Loucy (cell line): ENCODE results near the gene PARD6G.

Experiments
- H2AFZ ChIP-seq: fragments of 200-600 bp; sonication (generic); 2 replicates; pipeline ENCODE4 v1.6.0; 2016; ENCODE audit warnings: antibody characterized with exemption, mild to moderate bottlenecking, low read length, moderate library complexity
- H3F3A ChIP-seq: fragments of 200-600 bp; 2 replicates; pipeline ENCODE4 v1.6.0; 2016; ENCODE audit warnings: antibody characterized with exemption, low read depth, mild to moderate bottlenecking
- H3K27me3 ChIP-seq: fragments of 200-600 bp; sonication (generic); 2 replicates; pipeline ENCODE4 v1.6.1; 2014; ENCODE audit warnings: low read length, mild to moderate bottlenecking; ENCODE audit not compliant: insufficient read depth, poor library complexity, severe bottlenecking
- H3K36me3 ChIP-seq: fragments of 200-600 bp; sonication (generic); 2 replicates; pipeline ENCODE4 v1.6.1; 2016; ENCODE audit warnings: low read length; ENCODE audit not compliant: insufficient read depth
- H3K4me1 ChIP-seq: fragments of 200-600 bp; sonication (generic); 2 replicates; pipeline ENCODE4 v1.5.1; 2014; ENCODE audit warnings: low read length, mild to moderate bottlenecking; ENCODE audit not compliant: insufficient read depth, poor library complexity, severe bottlenecking
- H3K4me2 ChIP-seq: fragments of 200-600 bp; sonication (generic); 2 replicates; pipeline ENCODE4 v1.6.0; 2014; ENCODE audit warnings: antibody characterized with exemption, low read length, low read depth, mild to moderate bottlenecking; ENCODE audit not compliant: poor library complexity, severe bottlenecking
- H3K4me3 ChIP-seq: fragments of 200-600 bp; sonication (generic); 2 replicates; pipeline ENCODE4 v1.5.1; 2014; ENCODE audit warnings: low read length, mild to moderate bottlenecking, mixed read lengths; ENCODE audit not compliant: poor library complexity, severe bottlenecking
- H3K79me2 ChIP-seq: fragments of 200-600 bp; sonication (generic); 2 replicates; pipeline ENCODE4 v1.6.1; 2014; ENCODE audit warnings: low read length; ENCODE audit not compliant: insufficient read depth
- H3K9ac ChIP-seq: fragments of 200-600 bp; sonication (generic); 2 replicates; pipeline ENCODE4 v1.6.0; 2014; ENCODE audit warnings: mild to moderate bottlenecking, low read depth, low read length, moderate library complexity; ENCODE audit not compliant: poor library complexity, severe bottlenecking
- H3K9me2 ChIP-seq: fragments of 200-600 bp; sonication (generic); replicated peaks from 2 replicates; pipeline ENCODE4 v1.6.1; 2016; ENCODE audit warnings: low read depth, low read length, mixed read lengths
- H3K9me3 ChIP-seq: fragments of 200-600 bp; sonication (generic); 2 replicates; pipeline ENCODE4 v1.6.1; 2014; ENCODE audit warnings: mild to moderate bottlenecking, antibody characterized with exemption, low read length, low read depth; ENCODE audit not compliant: insufficient read depth
- H4K20me1 ChIP-seq: fragments of 200-600 bp; sonication (generic); 2 replicates; pipeline ENCODE4 v1.6.0; 2014; ENCODE audit warnings: antibody characterized with exemption, low read length, mild to moderate bottlenecking; ENCODE audit not compliant: insufficient read depth, poor library complexity, severe bottlenecking
- CTCF ChIP-seq: fragments of 200-600 bp; sonication (generic); conservative IDR thresholded peaks from 2 replicates; pipeline ENCODE4 v1.5.1; 2014; ENCODE audit warnings: mild to moderate bottlenecking, antibody characterized with exemption, low read length
- EZH2phosphoT487 ChIP-seq: fragments of 200-600 bp; IDR thresholded peaks from 2 replicates; pipeline ENCODE4 v1.6.1; 2018; ENCODE audit warnings: antibody characterized with exemption, mild to moderate bottlenecking, moderate library complexity, borderline replicate concordance

The PARD6G gene

DNA sequence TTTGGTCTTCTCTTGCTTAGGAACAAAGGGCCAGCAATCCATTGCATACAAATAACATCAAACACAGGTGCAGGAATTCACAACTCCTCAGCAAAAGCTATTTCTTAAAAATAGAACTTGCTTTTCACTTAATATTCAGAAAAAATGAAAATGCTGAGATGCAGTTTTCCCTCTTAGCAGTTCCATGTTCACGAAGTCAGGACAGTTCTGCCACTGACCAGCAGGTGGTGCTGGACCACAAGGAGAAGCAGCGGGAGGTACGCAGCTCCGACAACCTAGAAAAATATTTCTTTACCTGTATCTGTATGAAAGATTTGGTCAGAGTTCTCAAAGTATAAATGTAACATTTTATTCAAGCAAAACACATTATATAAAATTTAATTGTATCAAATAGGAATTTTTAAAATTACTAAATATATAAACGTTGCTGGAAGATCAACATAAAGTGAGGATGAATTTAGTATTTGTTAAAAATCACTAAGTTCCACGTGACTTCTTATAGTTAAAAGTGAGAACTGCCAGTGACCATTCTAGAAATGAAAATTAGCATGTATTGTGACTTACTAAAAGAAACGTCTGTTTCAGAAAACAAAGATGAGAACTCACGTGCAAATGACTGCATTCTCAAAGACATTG lies 89.5 kb downstream of the PARD6G start:
- H3K9ac ChIP-seq, result no peak overlapping the region
- no peak for TF ChIP-seq EZH2phosphoT487
- TF ChIP-seq CTCF, result peak; percentile 98

GRCh38 chr18:80154293-80154692 lies 93.0 kb downstream of the PARD6G start:
- Histone ChIP-seq H3K27me3 (no peaks in the 10 kb centered on the region), H3K79me2 (no peaks in the 10 kb centered on the region), H3K9ac (no peak overlapping the region), H4K20me1 (no peaks in the 10 kb centered on the region), H2AFZ (no peak overlapping the region), H3K4me1 (no peaks in the 10 kb centered on the region), H3K9me3 (no peaks in the 10 kb centered on the region; the same call in 1 of the 2 replicates), H3K4me2 (no peak overlapping the region), H3F3A (no peaks in the 10 kb centered on the region), H3K4me3 (no peak overlapping the region), H3K36me3 (no peaks in the 10 kb centered on the region), H3K9me2 (no peaks in the 10 kb centered on the region)
- TF ChIP-seq CTCF, result peak; percentile 72
- TF ChIP-seq EZH2phosphoT487, result no peak

More for the DNA sequence above, 89.5 kb downstream of the PARD6G start:
- Histone ChIP-seq H4K20me1 (no peaks in the 10 kb centered on the region), H2AFZ (no peak overlapping the region), H3K4me3 (no peak overlapping the region), H3K4me2 (no peak overlapping the region), H3K36me3 (no peaks in the 10 kb centered on the region), H3K4me1 (no peaks in the 10 kb centered on the region), H3K79me2 (no peaks in the 10 kb centered on the region), H3F3A (no peaks in the 10 kb centered on the region), H3K9me2 (no peaks in the 10 kb centered on the region), H3K27me3 (no peaks in the 10 kb centered on the region), H3K9me3 (peaks cover 7% of the 10 kb centered on the region; the same call in 1 of the 2 replicates)

DNA sequence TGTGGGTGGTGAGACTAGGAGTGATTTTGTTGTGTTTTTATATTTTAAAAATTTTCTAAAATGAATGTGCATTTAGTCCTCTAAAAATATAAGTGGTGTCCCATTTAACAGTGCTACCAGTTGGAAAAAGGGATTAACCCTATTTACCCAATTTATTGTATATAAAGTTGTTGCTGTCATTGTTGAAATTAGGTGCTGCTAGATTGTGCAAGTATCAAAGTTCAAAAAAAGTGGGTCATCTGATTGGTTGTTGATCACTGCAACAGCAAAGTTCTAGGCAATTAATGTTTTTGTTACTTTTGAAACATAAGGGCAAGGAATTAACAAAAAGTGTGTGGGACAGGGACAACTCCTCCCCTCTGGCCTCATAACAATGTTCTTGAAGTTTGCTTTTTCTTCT lies 97.6 kb downstream of the PARD6G start:
- Histone ChIP-seq H2AFZ (no peak overlapping the region), H3K4me2 (no peak overlapping the region), H3K79me2 (no peaks in the 10 kb centered on the region), H3K27me3 (no peaks in the 10 kb centered on the region), H4K20me1 (no peaks in the 10 kb centered on the region), H3K9me3 (no peaks in the 10 kb centered on the region; the same call in 1 of the 2 replicates), H3K9me2 (no peaks in the 10 kb centered on the region), H3K9ac (no peak overlapping the region), H3K4me1 (no peaks in the 10 kb centered on the region), H3F3A (no peaks in the 10 kb centered on the region), H3K36me3 (no peaks in the 10 kb centered on the region), H3K4me3 (no peak overlapping the region)
- no peak for TF ChIP-seq EZH2phosphoT487
